Endothelial cell of umbilical vein (primary cell): ENCODE measurements around the gene ASPSCR1. TPM values are rescaled to one million over a fixed set of nuclear protein-coding genes. Genes with fewer than 3 reads are reported as not detected.

Experiments
- BruUV-seq: library from RNA; stranded (reverse); fragments of 400-500 nt; replicated peaks from 2 replicates; lab custom pipeline; 2021; lab: Mats Ljungman, UMichigan
- CTCF ChIA-PET: fragments of 300-600, 350-600 bp; sonication (Branson Sonifier 250); formaldehyde crosslinking; loops from one replicate; lab custom pipeline; 2021; ENCODE audit warnings: antibody characterized with exemption, inconsistent platforms; lab: Charles Lee
- POLR2A ChIA-PET: fragments of 300-600, 350-600 bp; sonication (Branson Sonifier 250); formaldehyde crosslinking; loops from one replicate; lab custom pipeline; 2021; ENCODE audit warnings: antibody characterized with exemption, inconsistent platforms; lab: Charles Lee
- DNase-seq: peaks from one replicate; pipeline ENCODE4 v3.0.0-alpha.2; 2011; ENCODE audit warnings: low read depth, low spot score
- FAIRE-seq: peaks from 2 replicates; lab custom pipeline; 2011; peaks lifted over from hg19 to GRCh38; lab: Jason Lieb, UNC
- H2AFZ ChIP-seq: 2 replicates; pipeline ENCODE4 v1.6.0; 2012; ENCODE audit warnings: low read depth, low read length, control low read depth, inconsistent platforms
- H3K27ac ChIP-seq: 2 replicates; pipeline ENCODE4 v1.5.1; 2011; ENCODE audit warnings: low read depth, mild to moderate bottlenecking, control low read depth, low read length, moderate library complexity; ENCODE audit not compliant: insufficient read depth
- H3K27me3 ChIP-seq, 2 experiments: 2 replicates each; pipeline versions ENCODE4 v1.6.0 to v1.6.1; 2011; ENCODE audit warnings: low read length in 2 of 2, mixed read lengths in 1 of 2; ENCODE audit not compliant: control insufficient read depth in 2 of 2, insufficient read depth in 2 of 2
- H3K36me3 ChIP-seq, 2 experiments: 2 replicates in 1 of 2; 3 replicates in 1 of 2; pipeline ENCODE4 v1.5.1; 2011; ENCODE audit warnings: low read length in 2 of 2, mild to moderate bottlenecking in 1 of 2, moderate library complexity in 1 of 2; ENCODE audit not compliant: control insufficient read depth in 2 of 2, insufficient read depth in 2 of 2; ENCODE audit errors: extremely low read depth in 1 of 2
- H3K4me1 ChIP-seq: 3 replicates; pipeline ENCODE4 v1.5.1; 2011; ENCODE audit warnings: mild to moderate bottlenecking, low read length; ENCODE audit not compliant: control insufficient read depth, insufficient read depth; ENCODE audit errors: extremely low read depth
- H3K4me2 ChIP-seq: 2 replicates; pipeline ENCODE4 v1.6.1; 2011; ENCODE audit warnings: low read length, control low read depth, mixed read lengths; ENCODE audit not compliant: insufficient read depth
- H3K4me3 ChIP-seq, 3 experiments: fragments of 200-600 bp in 1 of 3; sonication (generic), shearing (Covaris generic) in 1 of 3; replicated peaks in 1 of 3; 2 replicates each; pipeline ENCODE4 v1.5.1; 2011 to 2016; ENCODE audit warnings: control low read depth in 3 of 3, low read length in 3 of 3, mild to moderate bottlenecking in 2 of 3, inconsistent platforms in 1 of 3, low read depth in 1 of 3, moderate library complexity in 1 of 3; ENCODE audit not compliant: insufficient read depth in 1 of 3
- H3K79me2 ChIP-seq: 2 replicates; pipeline ENCODE4 v1.6.0; 2012; ENCODE audit warnings: low read length, inconsistent platforms; ENCODE audit not compliant: control insufficient read depth, insufficient read depth
- H3K9ac ChIP-seq: replicated peaks from 2 replicates; pipeline ENCODE3; 2011; ENCODE audit warnings: low read length, control low read depth; ENCODE audit not compliant: insufficient read depth; ENCODE audit errors: extremely low read depth
- H3K9me1 ChIP-seq: replicated peaks from 3 replicates; pipeline ENCODE4 v1.6.0; 2011; ENCODE audit warnings: mild to moderate bottlenecking, low read length; ENCODE audit not compliant: control insufficient read depth, insufficient read depth; ENCODE audit errors: extremely low read depth
- H3K9me3 ChIP-seq: replicated peaks from 2 replicates; pipeline ENCODE4 v1.5.1; 2012; ENCODE audit warnings: low read length, inconsistent platforms; ENCODE audit not compliant: control insufficient read depth, insufficient read depth
- H4K20me1 ChIP-seq: replicated peaks from 2 replicates; pipeline ENCODE3; 2011; ENCODE audit warnings: mild to moderate bottlenecking, low read length; ENCODE audit not compliant: control insufficient read depth, insufficient read depth; ENCODE audit errors: extremely low read depth
- CTCF ChIP-seq, 2 donors: IDR thresholded peaks; 1 replicate in 1 of 2; 2 replicates in 1 of 2; pipeline ENCODE4 v1.5.1; 2011; ENCODE audit warnings: low read length in 2 of 2, mild to moderate bottlenecking in 2 of 2, moderate library complexity in 2 of 2, control low read depth in 1 of 2, inconsistent platforms in 1 of 2, low read depth in 1 of 2; ENCODE audit not compliant: insufficient read depth in 1 of 2; ENCODE audit errors: extremely low read depth in 1 of 2
- EZH2 ChIP-seq: IDR thresholded peaks from 2 replicates; pipeline ENCODE4 v1.6.1; 2012; ENCODE audit warnings: borderline replicate concordance, low read depth, mild to moderate bottlenecking, moderate library complexity, low read length, inconsistent platforms; ENCODE audit not compliant: severe bottlenecking
- FOS ChIP-seq: IDR thresholded peaks from 2 replicates; pipeline ENCODE4 v1.6.1; 2011; ENCODE audit warnings: mild to moderate bottlenecking, low read length, moderate library complexity, borderline replicate concordance; ENCODE audit not compliant: insufficient read depth
- GATA2 ChIP-seq: IDR thresholded peaks from 2 replicates; pipeline ENCODE4 v1.7.0; 2011; ENCODE audit warnings: low read depth, mild to moderate bottlenecking, moderate library complexity, mixed read lengths, low read length; ENCODE audit not compliant: insufficient read length, insufficient read depth
- JUN ChIP-seq: IDR thresholded peaks from 2 replicates; pipeline ENCODE4 v1.6.1; 2011; ENCODE audit warnings: borderline replicate concordance, low read depth; ENCODE audit not compliant: insufficient read length, insufficient read depth
- MAX ChIP-seq: IDR thresholded peaks from 2 replicates; pipeline ENCODE4 v1.6.1; 2011; ENCODE audit not compliant: insufficient read depth, insufficient read length
- MYC ChIP-seq: IDR thresholded peaks from one replicate; pipeline ENCODE4 v1.6.1; 2011; ENCODE audit warnings: mild to moderate bottlenecking, low read depth, low read length
- POLR2A ChIP-seq: IDR thresholded peaks from 2 replicates; pipeline ENCODE4 v1.6.1; 2012; ENCODE audit warnings: low read depth, mild to moderate bottlenecking, control low read depth, low read length
- POLR2AphosphoS5 ChIP-seq: IDR thresholded peaks from 2 replicates; pipeline ENCODE4 v1.6.1; 2012; ENCODE audit warnings: low read depth, mild to moderate bottlenecking, control low read depth, low read length, moderate library complexity; ENCODE audit not compliant: insufficient read depth
- dilution Hi-C: fragments of 300-500 bp; cut with MboI; formaldehyde crosslinking; loops from one replicate; pipeline ENCODE4 v1.15.0; 2019; ENCODE audit warnings: low sequenced_read_pairs; ENCODE audit not compliant: extremely low pct_ligation_motif_present
- intact Hi-C: fragments of 100-400 bp; cut with micrococcal nuclease; formaldehyde crosslinking; loops from one replicate; pipeline ENCODE4 v1.10.0; 2022
- polyA plus RNA-seq, 4 experiments: library from polyadenylated mRNA; depleted of rRNA in 3 of 4; stranded (reverse) in 3 of 4; unstranded in 1 of 4; fragments of >200 nt; gene quantifications; 2 replicates each; pipeline versions ENCODE4 v1.2.1 to v1.2.3, GENCODE V29; 2011 to 2012; ENCODE audit warnings: missing spikeins in 1 of 4
- total RNA-seq: library from RNA; stranded (reverse); gene quantifications from 2 replicates; pipeline ENCODE4 v1.2.3, GENCODE V29; 2021

The ASPSCR1 gene
- total and polyA plus RNA-seq, 2 donors (not counting 3 experiments of a cell fraction or from before 2014, with no cell fraction given): 24.8 to 36.5 TPM

GRCh38 chr17:81990836-81991683 lies 13.6 kb downstream of the ASPSCR1 start:
- Histone ChIP-seq H3K4me2 (no peak overlapping the region), H3K9me3 (no peaks in the 10 kb centered on the region), H3K27me3 (no peaks in the 10 kb centered on the region), H3K9me1 (no peaks in the 10 kb centered on the region), H3K79me2 (no peaks in the 10 kb centered on the region), H3K27ac (no peak overlapping the region), H2AFZ (no peak overlapping the region), H3K36me3 (peaks cover 0 to 4% of the 10 kb centered on the region in 2 experiments), H4K20me1 (no peaks in the 10 kb centered on the region), H3K9ac (no peak overlapping the region), H3K4me3 (no peak overlapping the region), H3K4me1 (peaks cover 2% of the 10 kb centered on the region)
- FAIRE-seq (no peak), DNase-seq (no peak)
- intact Hi-C loops: no loop called here
- no TSS peak for BruUV-seq
- TF ChIP-seq JUN (no peak), MYC (no peak), MAX (no peak), CTCF (IDR thresholded peaks at IDR 0.05; ENCODE audit: extremely low read depth in 1 of 2, insufficient read depth in 1 of 2, low read depth in 1 of 2, low read length in 2 of 2) (no peak), GATA2 (no peak), EZH2 (no peak), FOS (no peak), POLR2A (no peak), POLR2AphosphoS5 (no peak)
- ChIA-PET POLR2A (no interaction called here), CTCF (interaction anchor here (0.7 to 1.8 kb wide), 3 partner anchors 29 to 40 kb away, joined by 3 to 13 read pairs (median 10); no protein-coding TSS in a partner anchor)
- dilution Hi-C loops: no loop called here
